ENCODE measurements around the gene PTPRE. TPM values are rescaled to one million over a fixed set of nuclear protein-coding genes. Genes with fewer than 3 reads are reported as not detected.

The PTPRE gene
- total and polyA plus RNA-seq, 9 donors = 2.1 to 15.5 (median 6.9) TPM

GRCh38 chr10:128026615-128027300 lies 119.9 kb downstream of the PTPRE start:
- DNase-seq = no peak
- intact Hi-C loops (cut with DNase I) = no loop called here
- WGBS, 3 donors = 42 to 54% (median 54%) methylated on average over 4 of the region's 4 CpGs
- no peaks in the 10 kb centered on the region for H3K4me1 ChIP-seq (ENCODE audit: insufficient read depth)
- H3K27ac ChIP-seq = no peak overlapping the region
- H3K27me3 ChIP-seq = no peaks in the 10 kb centered on the region
- TF ChIP-seq POLR2A (IDR thresholded peaks at IDR 0.05) = no peak
- TF ChIP-seq EP300 (IDR thresholded peaks at IDR 0.05) = no peak
- no peak for TF ChIP-seq CTCF (IDR thresholded peaks at IDR 0.05)
- H3K36me3 ChIP-seq = no peaks in the 10 kb centered on the region
- H3K9me3 ChIP-seq = no peaks in the 10 kb centered on the region
- H3K4me3 ChIP-seq = no peak overlapping the region

- WGBS, 3 donors = 72 to 79% (median 74%) methylated on average over 8 of the region's 8 CpGs
- no peaks in the 10 kb centered on the region for H3K27me3 ChIP-seq
- TF ChIP-seq POLR2A (IDR thresholded peaks at IDR 0.05) = no peak
- TF ChIP-seq CTCF (IDR thresholded peaks at IDR 0.05) = no peak
- TF ChIP-seq EP300 (IDR thresholded peaks at IDR 0.05) = no peak
- intact Hi-C loops (cut with DNase I) = no loop called here
- H3K27ac ChIP-seq = no peak overlapping the region
- no peaks in the 10 kb centered on the region for H3K4me1 ChIP-seq (ENCODE audit: insufficient read depth)
- H3K4me3 ChIP-seq = no peak overlapping the region
- H3K36me3 ChIP-seq = no peaks in the 10 kb centered on the region
- DNase-seq = no peak
- H3K9me3 ChIP-seq = no peaks in the 10 kb centered on the region
Measured at GRCh38 chr10:128027306-128027705, 120.4 kb downstream of the PTPRE start.

- no peaks in the 10 kb centered on the region for H3K4me1 ChIP-seq (ENCODE audit: insufficient read depth)
- WGBS, 3 donors = 91 to 95% (median 95%) methylated on average over 17 of the region's 17 CpGs
- H3K27ac ChIP-seq = no peak overlapping the region
- no peak overlapping the region for H3K4me3 ChIP-seq
- H3K9me3 ChIP-seq = no peaks in the 10 kb centered on the region
- intact Hi-C loops (cut with DNase I) = no loop called here
- H3K27me3 ChIP-seq = no peaks in the 10 kb centered on the region
- TF ChIP-seq EP300 (IDR thresholded peaks at IDR 0.05) = no peak
- no peak for TF ChIP-seq CTCF (IDR thresholded peaks at IDR 0.05)
- no peak for TF ChIP-seq POLR2A (IDR thresholded peaks at IDR 0.05)
- no peak for DNase-seq
- H3K36me3 ChIP-seq = no peaks in the 10 kb centered on the region
Measured at GRCh38 chr10:128027822-128028507, 121.1 kb downstream of the PTPRE start.

- WGBS, 3 donors = 87 to 90% (median 89%) methylated on average over 22 to 24 of the region's 24 CpGs
Measured at GRCh38 chr10:128028508-128029289, 121.8 kb downstream of the PTPRE start.

More at GRCh38 chr10:128028508-128029289, 121.8 kb downstream of the PTPRE start:
- intact Hi-C loops (cut with DNase I) = no loop called here
- Histone ChIP-seq H3K36me3 (no peaks in the 10 kb centered on the region), H3K27ac (no peak overlapping the region), H3K4me1 (ENCODE audit: insufficient read depth) (no peaks in the 10 kb centered on the region), H3K9me3 (no peaks in the 10 kb centered on the region), H3K27me3 (no peaks in the 10 kb centered on the region), H3K4me3 (no peak overlapping the region)
- DNase-seq = no peak
- TF ChIP-seq CTCF (IDR thresholded peaks at IDR 0.05) (no peak), POLR2A (IDR thresholded peaks at IDR 0.05) (no peak)
